Common myeloid progenitor, CD34-positive (primary cell): ENCODE data around the gene ACOT12.
"Not testable (repeated sequence)": the region's sequence is repeated elsewhere in the genome, so short reads cannot be mapped to it uniquely, and the experiment has no call there.

Experiments used
- CTCF ChIA-PET: fragments of 350-600 bp; sonication (Branson Sonifier 250); formaldehyde crosslinking; loops from one replicate; lab custom pipeline; 2021; ENCODE audit warnings: antibody characterized with exemption; lab: Charles Lee
- POLR2A ChIA-PET: fragments of 350-600 bp; sonication (Branson Sonifier 250); formaldehyde crosslinking; loops from one replicate; lab custom pipeline; 2021; ENCODE audit warnings: antibody characterized with exemption; lab: Charles Lee
- DNase-seq, 3 donors: peaks; one replicate each; pipeline versions ENCODE4 v3.0.0 to v3.0.0-alpha.2; 2013
- H3K27ac ChIP-seq, 2 experiments: 1 replicate in 1 of 2; 2 replicates in 1 of 2; pipeline ENCODE4 v1.7.0; 2013; ENCODE audit warnings: inconsistent platforms in 2 of 2, low read length in 2 of 2, mild to moderate bottlenecking in 2 of 2, low read depth in 1 of 2, moderate library complexity in 1 of 2; ENCODE audit not compliant: severe bottlenecking in 2 of 2, insufficient read depth in 1 of 2, poor library complexity in 1 of 2
- H3K27me3 ChIP-seq, 5 experiments: replicated peaks in 2 of 5; 1 replicate in 3 of 5; 2 replicates in 2 of 5; pipeline versions ENCODE4 v1.6.1 to v1.7.0; 2013; ENCODE audit warnings: low read length in 4 of 5, mild to moderate bottlenecking in 2 of 5, moderate library complexity in 2 of 5, inconsistent platforms in 1 of 5; ENCODE audit not compliant: insufficient read depth in 5 of 5, control insufficient read depth in 4 of 5
- H3K36me3 ChIP-seq, 4 experiments: 1 replicate in 2 of 4; 2 replicates in 2 of 4; pipeline versions ENCODE4 v1.6.1 to v1.7.0; 2013; ENCODE audit warnings: low read length in 3 of 4, control low read depth in 1 of 4, mild to moderate bottlenecking in 1 of 4; ENCODE audit not compliant: control insufficient read depth in 4 of 4, insufficient read depth in 4 of 4
- H3K4me1 ChIP-seq, 4 experiments: 1 replicate in 3 of 4; 2 replicates in 1 of 4; pipeline versions ENCODE4 v1.6.1 to v1.7.1; 2013; ENCODE audit warnings: low read length in 3 of 4, mild to moderate bottlenecking in 3 of 4, control low read depth in 1 of 4, inconsistent platforms in 1 of 4, moderate library complexity in 1 of 4; ENCODE audit not compliant: control insufficient read depth in 4 of 4, insufficient read depth in 4 of 4; ENCODE audit errors: control extremely low read depth in 1 of 4
- H3K4me3 ChIP-seq, 7 experiments: 1 replicate in 4 of 7; 2 replicates in 3 of 7; pipeline versions ENCODE4 v1.5.1 to v1.7.0; 2013; ENCODE audit warnings: mild to moderate bottlenecking in 7 of 7, low read length in 6 of 7, moderate library complexity in 6 of 7, inconsistent platforms in 2 of 7, low read depth in 2 of 7, control low read depth in 1 of 7; ENCODE audit not compliant: insufficient read depth in 4 of 7, control insufficient read depth in 1 of 7; ENCODE audit errors: extremely low read depth in 1 of 7
- H3K9me3 ChIP-seq, 5 experiments: 1 replicate in 4 of 5; 2 replicates in 1 of 5; pipeline versions ENCODE4 v1.6.1 to v1.7.1; 2013; ENCODE audit warnings: low read length in 4 of 5, mild to moderate bottlenecking in 2 of 5, inconsistent platforms in 1 of 5, low read depth in 1 of 5, moderate library complexity in 1 of 5; ENCODE audit not compliant: control insufficient read depth in 4 of 5, insufficient read depth in 2 of 5; ENCODE audit errors: control extremely low read depth in 1 of 5
- WGBS: methylation state at CpG from one replicate; pipeline ENCODE4 v1.1.5; 2013; ENCODE audit not compliant: insufficient coverage; 5-methylcytosine and 5-hydroxymethylcytosine counted together

The ACOT12 gene

GRCh38 chr5:81302596-81302995 lies 91.3 kb downstream of the ACOT12 start:
- H3K4me3 ChIP-seq: peak overlapping the region in 5 of 7 experiments; percentile 89 to 100 (median 99)
- ChIA-PET POLR2A (no interaction called here), CTCF (interaction anchor here (1.7 kb wide), 1 partner anchor 13 kb away, joined by 4 read pairs; no protein-coding TSS in a partner anchor)

DNA sequence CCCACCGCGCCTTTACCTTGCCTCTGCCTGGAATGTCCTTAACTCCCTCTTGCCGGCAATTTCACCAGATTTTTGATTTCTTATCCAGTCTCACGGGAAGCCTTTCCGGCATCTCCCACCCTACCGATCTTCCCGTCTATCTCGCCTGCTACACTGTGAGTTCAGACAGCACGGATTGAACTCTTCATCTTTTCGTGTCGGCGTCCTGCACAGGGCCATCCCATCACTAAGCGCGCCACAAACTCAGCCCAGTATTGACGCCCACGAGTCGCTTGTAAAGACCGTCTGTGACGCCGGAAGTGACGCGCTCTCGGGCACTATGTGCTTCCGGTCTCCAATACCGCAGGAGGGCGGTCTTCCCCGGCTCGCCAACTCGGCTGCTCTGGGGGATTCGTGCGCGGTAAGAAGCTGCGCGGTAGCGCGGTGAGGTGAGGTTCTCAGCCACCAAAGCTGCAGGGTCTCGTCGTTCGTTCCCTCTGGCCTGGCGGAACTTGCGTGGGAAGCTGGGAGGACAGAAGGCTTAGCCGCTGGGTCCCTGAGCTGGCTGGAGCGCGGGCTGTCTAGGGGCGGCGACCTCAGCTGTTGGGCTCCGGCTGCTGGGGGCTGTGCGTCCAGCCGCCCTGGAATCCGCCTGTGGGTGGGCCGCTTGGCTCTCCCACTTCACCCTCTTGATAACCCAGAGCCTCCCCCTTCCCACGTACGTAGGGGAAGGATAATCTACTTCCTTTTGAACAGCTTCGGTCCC lies 92.5 kb downstream of the ACOT12 start, which contains the start of gene ZCCHC9:
TSS of gene ZCCHC9 (plus strand) at position 317 of the 745 bp plus-strand sequence. CDS start 3,171 bp downstream, outside the sequence.
- peak; percentile 97 to 99 (median 99) for DNase-seq
- Histone ChIP-seq H3K27me3 (no peaks in the 10 kb centered on the region), H3K4me3 (peak within 1 kb of the TSS; percentile 87 to 100 (median 95)), H3K9me3 (no peaks in the 10 kb centered on the region), H3K27ac (peak within 1 kb of the TSS; percentile 89 to 95), H3K36me3 (peaks cover 3 to 9% (median 5%) of the 10 kb centered on the region in 4 experiments), H3K4me1 (peaks cover 6 to 29% (median 23%) of the 10 kb centered on the region in 4 experiments)
- CTCF ChIA-PET: interaction anchor here (0.9 to 1.2 kb wide), 2 partner anchors 12 to 74 kb away, joined by 3 read pairs; no protein-coding TSS in a partner anchor
- POLR2A ChIA-PET: interaction anchor here (0.6 kb wide), 1 partner anchor 62 kb away, joined by 6 read pairs; no protein-coding TSS in a partner anchor
- 0% methylated on average over 48 of the region's 54 CpGs for WGBS

More at GRCh38 chr5:81302596-81302995, 91.3 kb downstream of the ACOT12 start:
- Histone ChIP-seq H3K9me3 (no peaks in the 10 kb centered on the region), H3K27ac (peak overlapping the region in 1 of 2 experiments; percentile 95), H3K36me3 (peaks cover 3 to 9% (median 4%) of the 10 kb centered on the region in 4 experiments), H3K27me3 (no peaks in the 10 kb centered on the region), H3K4me1 (peaks cover 6 to 29% (median 23%) of the 10 kb centered on the region in 4 experiments)
- DNase-seq: no peak
- 100% methylated on average over 3 of the region's 5 CpGs for WGBS

DNA sequence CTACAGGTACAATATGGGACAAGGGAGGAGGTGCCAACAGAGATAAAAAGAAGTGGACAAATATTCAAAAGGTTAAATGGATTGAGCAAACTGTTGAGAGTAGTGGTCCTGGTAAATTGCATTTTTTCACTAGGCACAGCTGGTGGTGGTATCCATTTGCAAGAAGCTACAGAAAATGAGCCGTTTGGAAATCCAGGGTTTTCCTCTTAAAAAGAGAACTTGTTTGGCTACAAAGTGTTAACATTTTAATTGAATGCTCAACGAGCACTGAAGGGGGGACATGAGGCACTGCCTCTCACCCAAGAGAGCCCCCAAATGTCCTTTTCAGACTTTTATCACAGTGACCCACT lies 93.0 kb downstream of the ACOT12 start:
- ChIA-PET CTCF (interaction anchor here (1.2 kb wide), 1 partner anchor 12 kb away, joined by 3 read pairs; no protein-coding TSS in a partner anchor), POLR2A (no interaction called here)
- DNase-seq: peak in 2 of 3 donors; percentile 9 to 22
- WGBS: 0% methylated on average over 1 of the region's 2 CpGs
- Histone ChIP-seq H3K36me3 (peaks cover 3 to 9% (median 5%) of the 10 kb centered on the region in 4 experiments), H3K27ac (peak overlapping the region; percentile 89 to 95), H3K27me3 (no peaks in the 10 kb centered on the region), H3K4me3 (peak overlapping the region; percentile 87 to 100 (median 95)), H3K9me3 (no peaks in the 10 kb centered on the region), H3K4me1 (peaks cover 6 to 29% (median 23%) of the 10 kb centered on the region in 4 experiments)

DNA sequence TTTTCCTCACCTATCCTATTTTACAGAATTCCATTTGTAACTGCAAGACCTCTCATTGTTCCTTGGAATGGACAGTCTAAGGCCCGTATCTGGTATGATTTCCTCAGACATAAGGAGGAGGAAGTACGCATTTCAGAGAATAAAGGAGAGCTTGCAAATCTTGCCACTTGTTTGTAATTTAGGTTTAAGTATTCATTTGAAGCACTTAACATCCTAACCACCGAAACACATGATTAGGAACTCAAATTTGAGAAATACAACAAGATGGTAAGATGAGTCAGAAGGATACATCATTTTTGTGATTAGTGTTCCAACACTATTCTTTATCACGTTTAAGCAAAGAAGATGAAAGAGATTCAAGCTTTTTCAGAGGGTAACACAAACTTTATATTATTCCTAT lies 96.4 kb downstream of the ACOT12 start:
- no peak overlapping the region for H3K4me3 ChIP-seq
- H3K36me3 ChIP-seq: peaks cover 0 to 6% (median 3%) of the 10 kb centered on the region in 4 experiments
- H3K9me3 ChIP-seq: peaks cover under 1 to 11% (median 5%) of the 10 kb centered on the region in 5 experiments
- ChIA-PET CTCF (interaction anchor here (1.1 kb wide), 1 partner anchor 10 kb away, joined by 3 read pairs; no protein-coding TSS in a partner anchor), POLR2A (no interaction called here)
- 100% methylated on average over 1 of the region's 4 CpGs for WGBS
- H3K27ac ChIP-seq: no peak overlapping the region
- H3K27me3 ChIP-seq: no peaks in the 10 kb centered on the region
- no peak for DNase-seq
- peaks cover 6 to 27% (median 22%) of the 10 kb centered on the region in 4 experiments for H3K4me1 ChIP-seq

- CTCF ChIA-PET, H3K36me3 ChIP-seq: not testable (repeated sequence)
- WGBS: 100% methylated on average over 4 of the region's 5 CpGs
Observed at GRCh38 chr5:81294021-81294420, 99.9 kb downstream of the ACOT12 start.

GRCh38 chr5:81292130-81292529 lies 101.8 kb downstream of the ACOT12 start:
- Histone ChIP-seq H3K36me3 (peaks cover 0 to 6% (median 3%) of the 10 kb centered on the region in 4 experiments), H3K27ac (no peak overlapping the region), H3K27me3 (no peaks in the 10 kb centered on the region), H3K4me3 (no peak overlapping the region), H3K4me1 (no peaks in the 10 kb centered on the region), H3K9me3 (peaks cover 5 to 27% (median 12%) of the 10 kb centered on the region in 5 experiments)
- CTCF ChIA-PET: interaction anchor here (2.0 kb wide), 1 partner anchor 8 kb away, joined by 5 read pairs; no protein-coding TSS in a partner anchor
- POLR2A ChIA-PET: no interaction called here
- DNase-seq: no peak
- 100% methylated on average over 2 of the region's 2 CpGs for WGBS

More at GRCh38 chr5:81294021-81294420, 99.9 kb downstream of the ACOT12 start:
- H3K4me1 ChIP-seq, H3K4me3 ChIP-seq, DNase-seq, H3K27me3 ChIP-seq, POLR2A ChIA-PET, H3K27ac ChIP-seq: not testable (repeated sequence)
- H3K9me3 ChIP-seq: peaks cover 5 to 27% (median 12%) of the 10 kb centered on the region in 5 experiments
